CD4-positive, alpha-beta T cell treated with Interferon gamma for 1 hour (primary cell): ENCODE data around the gene SDK1.
"Not testable (repeated sequence)": the region's sequence is repeated elsewhere in the genome, so short reads cannot be mapped to it uniquely, and the experiment has no call there.

Experiments
- DNase-seq: peaks from one replicate; pipeline ENCODE4 v3.0.0-alpha.2; 2020

SDK1 gene

GRCh38 chr7:3747467-3747866, 446.4 kb downstream of the SDK1 start:
- DNase-seq, result no peak

GRCh38 chr7:3748389-3748788, 447.3 kb downstream of the SDK1 start:
- DNase-seq, result no peak

- no peak for DNase-seq
Measured at GRCh38 chr7:3753868-3754267, 452.8 kb downstream of the SDK1 start.

DNA sequence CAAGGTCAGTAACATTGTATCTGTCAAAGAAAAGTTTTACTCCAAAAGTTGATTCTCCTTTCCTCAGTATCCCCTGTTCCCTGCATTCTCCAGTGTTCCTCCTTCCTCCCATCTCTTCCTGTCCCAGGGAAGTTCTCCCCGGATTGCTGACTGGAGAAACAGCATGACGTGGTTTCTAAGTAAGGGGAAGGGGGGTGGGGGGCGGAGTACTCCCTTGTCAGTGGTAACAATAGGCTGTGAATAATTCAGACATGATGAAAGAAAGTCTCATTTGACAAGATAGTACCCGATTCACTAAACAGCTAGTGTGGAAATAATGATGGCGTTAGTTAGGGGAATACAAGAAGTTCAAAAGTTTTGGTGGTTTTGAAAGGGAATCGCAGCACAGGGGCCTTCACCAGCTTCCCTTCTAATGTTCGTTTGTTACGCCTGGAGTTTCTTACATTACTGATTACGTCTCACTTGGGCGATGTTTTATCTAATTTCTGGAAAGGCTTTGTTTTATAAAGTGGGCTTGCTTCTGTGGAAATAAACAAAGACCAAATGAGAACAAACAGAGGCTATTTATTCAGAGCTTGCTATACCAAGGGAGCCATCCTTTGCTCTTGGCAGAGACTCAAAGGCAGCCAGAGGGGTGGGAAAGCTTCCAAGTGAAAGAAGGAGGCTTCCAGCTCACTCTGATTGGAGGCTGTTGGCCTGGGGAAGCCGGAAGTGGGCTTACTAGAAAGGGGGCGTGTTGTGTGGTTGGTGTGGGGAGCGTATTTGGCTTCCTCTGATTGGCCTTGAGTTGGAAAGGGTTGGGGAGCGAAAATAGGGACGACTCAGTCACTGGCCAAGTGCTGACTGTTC, 453.7 kb downstream of the SDK1 start:
- no peak for DNase-seq

GRCh38 chr7:3755778-3756453, 454.9 kb downstream of the SDK1 start:
- DNase-seq, result not testable (repeated sequence)

DNA sequence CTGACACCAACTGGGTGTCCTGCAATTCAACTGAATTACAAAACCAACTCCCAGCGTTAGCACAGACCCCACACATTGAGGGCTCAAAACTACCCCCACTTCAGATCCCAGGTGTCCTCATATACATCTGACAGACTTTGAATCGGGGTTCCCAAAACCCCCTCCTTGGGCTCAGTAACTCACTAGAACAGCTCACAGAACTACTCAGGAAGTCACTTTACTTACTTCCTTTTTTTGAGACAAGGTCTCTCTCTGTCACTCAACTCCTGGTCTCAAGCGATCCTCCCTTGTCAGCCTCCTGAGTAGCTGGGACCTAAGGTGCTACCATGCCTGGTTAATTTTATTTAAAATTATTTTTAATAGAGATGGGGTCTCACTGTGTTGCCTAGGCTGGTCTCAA, 456.0 kb downstream of the SDK1 start:
- no peak for DNase-seq

GRCh38 chr7:3760651-3761050, 459.6 kb downstream of the SDK1 start:
- no peak for DNase-seq

GRCh38 chr7:3762146-3762831, 461.2 kb downstream of the SDK1 start:
- DNase-seq, result no peak

GRCh38 chr7:3767917-3768777, 467.1 kb downstream of the SDK1 start:
- no peak for DNase-seq

- DNase-seq, result no peak
Measured at GRCh38 chr7:3771906-3772305, 470.9 kb downstream of the SDK1 start.

DNA sequence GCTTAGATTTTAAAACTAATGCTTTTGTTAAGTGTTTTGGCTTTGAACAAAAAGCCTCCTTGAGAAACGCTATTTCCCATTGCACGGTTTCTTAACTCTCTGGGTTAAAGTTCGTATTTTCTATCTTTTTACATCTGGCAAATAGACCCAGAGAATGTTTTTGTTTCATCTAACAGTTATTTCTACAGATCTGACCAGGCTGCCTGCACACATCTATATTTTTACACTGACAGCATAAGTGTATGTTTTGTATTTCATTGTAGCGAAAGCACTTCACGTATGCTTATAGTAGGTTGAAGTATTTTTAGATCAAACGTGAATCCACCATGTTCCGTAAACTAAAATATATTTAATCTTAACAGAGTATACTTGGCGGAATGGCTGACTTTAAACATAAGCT, 477.3 kb downstream of the SDK1 start:
- DNase-seq, result no peak

DNA sequence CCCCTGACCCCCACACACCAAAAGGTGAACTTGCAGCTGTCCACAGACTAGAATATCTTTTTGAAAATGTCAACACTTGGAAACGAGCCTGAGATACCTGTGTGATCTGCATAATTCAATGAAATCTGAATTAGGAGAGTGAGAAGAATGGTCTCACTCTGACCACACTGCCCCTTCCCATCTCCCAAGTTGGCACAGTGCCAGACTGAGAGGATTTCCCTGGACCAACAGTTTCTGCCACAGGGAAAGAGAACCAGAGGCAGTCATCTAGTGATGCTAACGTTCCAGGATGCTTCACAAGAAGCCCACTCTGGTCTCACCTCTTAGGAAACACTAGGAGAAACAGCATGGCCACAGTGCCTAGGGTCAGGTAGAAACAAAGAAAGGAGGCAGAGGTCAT, 479.0 kb downstream of the SDK1 start:
- DNase-seq, result no peak

GRCh38 chr7:3780525-3780924, 479.5 kb downstream of the SDK1 start:
- no peak for DNase-seq

DNA sequence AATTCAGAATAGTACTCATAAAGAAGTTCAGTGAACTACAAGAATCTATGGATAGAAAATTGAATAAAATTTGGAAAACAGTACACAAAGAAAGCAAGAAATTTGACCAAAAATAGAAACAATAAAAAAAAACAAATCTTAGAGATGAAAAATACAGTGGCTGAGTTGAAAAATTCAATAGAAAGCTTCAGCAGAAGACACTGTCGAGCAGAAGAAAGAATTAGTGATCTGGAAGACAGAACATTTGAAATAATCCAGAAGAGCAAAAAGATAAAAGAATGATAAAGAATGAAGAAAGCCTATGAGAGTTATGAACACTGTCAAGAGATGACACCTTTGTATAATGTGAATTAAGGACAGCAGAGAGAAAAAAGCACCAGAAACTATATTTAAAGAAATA, 480.6 kb downstream of the SDK1 start:
- no peak for DNase-seq

DNA sequence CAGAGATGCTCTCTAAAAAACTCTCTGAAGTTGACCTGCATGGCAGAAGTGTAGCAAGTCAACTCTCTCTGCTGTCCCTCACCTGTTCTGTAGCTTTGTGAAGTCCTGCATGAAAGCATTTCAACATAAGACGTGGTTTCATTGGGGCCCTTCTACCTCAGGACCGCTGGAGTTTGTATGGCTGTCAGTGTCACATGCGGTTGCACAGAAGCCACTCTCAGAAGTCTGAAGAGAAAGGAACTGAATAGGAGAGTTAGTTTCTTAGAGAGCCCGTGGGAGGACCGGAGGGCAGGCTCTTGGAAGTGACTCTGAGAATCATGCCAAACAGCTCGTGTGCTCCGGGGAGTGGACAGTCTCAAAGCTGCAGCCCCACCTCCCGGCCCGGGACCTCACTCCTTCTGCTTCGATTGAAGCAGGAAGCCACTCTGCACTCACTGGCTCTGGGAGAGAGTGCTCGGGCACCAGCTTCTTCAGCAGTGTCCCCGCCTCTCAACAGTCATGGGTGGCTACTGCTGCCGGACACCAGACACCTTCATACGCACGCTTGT, 486.7 kb downstream of the SDK1 start:
- DNase-seq, result no peak

DNA sequence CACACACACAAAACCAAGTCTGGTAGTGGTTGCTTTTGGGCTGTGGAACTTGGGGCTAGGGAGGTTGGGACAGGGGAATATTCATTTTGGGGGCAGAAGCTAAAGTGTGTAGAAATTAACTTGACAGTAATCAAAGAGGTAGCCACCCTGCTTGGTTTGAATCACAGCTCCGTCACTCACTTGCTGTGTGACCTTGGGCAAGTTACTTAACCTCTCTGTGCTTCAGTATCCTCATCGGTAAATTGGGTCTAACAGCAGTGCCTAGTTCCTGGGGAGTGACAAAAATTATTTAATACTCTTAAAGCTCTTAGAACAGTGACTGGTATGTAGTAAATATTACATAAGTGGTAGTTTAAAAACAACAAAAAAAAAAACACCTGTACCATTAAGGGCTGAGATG, 489.8 kb downstream of the SDK1 start:
- no peak for DNase-seq

DNA sequence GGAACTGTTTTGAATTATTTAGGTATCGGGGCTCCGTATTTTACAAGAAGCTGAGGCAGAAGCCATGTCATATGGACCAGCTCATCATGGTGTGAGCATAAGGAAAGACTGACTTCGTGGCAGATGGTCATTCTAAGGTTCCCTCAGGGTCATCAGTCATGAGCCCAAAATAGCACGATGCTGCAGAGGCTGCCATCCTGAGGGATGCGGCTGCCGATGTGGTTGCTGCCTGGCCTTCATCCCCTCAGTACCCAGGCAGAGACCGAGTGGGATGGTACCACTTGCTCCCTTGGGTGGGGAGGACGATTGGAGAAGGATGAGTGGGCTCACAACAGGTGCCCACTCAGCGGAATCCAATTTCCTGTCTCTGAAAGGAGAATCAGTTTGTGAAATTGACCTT, 490.3 kb downstream of the SDK1 start:
- DNase-seq, result no peak

DNA sequence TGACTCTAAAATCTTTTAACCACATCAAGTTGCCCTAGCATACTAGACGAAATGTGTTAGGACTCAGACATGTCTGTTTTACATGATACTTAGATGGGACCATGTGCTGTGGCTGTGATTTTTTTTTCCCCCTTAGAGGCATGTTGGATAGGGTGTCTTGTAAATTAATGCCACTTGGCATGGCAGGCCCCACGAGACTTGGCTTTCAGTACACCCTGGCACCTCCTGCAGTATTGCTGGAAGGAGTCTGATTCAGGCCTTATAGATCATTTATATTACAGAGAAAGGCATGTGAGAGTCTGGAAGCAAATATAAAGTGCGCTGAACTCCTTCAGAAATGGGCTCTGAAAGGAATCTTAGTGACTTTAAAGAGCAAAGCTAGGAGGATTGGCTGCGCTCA, 494.1 kb downstream of the SDK1 start:
- DNase-seq, result no peak

- DNase-seq, result no peak
Measured at GRCh38 chr7:3795781-3796180, 494.7 kb downstream of the SDK1 start.

GRCh38 chr7:3805151-3805550, 504.1 kb downstream of the SDK1 start:
- DNase-seq, result no peak

GRCh38 chr7:3806516-3806915, 505.5 kb downstream of the SDK1 start:
- DNase-seq, result no peak

DNA sequence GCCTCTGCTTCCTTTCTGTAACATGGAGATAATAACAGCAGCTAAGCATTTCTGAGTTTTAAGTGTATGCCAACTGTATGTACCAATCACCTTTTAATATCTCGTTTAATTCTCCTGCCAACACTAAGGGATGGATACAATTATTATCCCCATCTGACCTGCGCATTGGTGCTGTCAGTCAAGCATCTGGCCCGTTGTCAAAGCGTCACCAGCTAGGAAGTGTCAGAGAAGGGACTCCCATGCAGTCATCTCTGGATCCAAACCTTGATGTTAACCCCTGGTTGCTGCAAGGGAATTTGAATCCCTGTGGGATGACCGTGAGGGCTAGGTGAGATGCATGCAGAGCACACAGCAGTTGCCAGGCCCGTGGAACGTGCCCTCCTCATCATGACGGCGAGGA, 506.8 kb downstream of the SDK1 start:
- no peak for DNase-seq

- DNase-seq, result no peak
Measured at GRCh38 chr7:3821488-3821887, 520.4 kb downstream of the SDK1 start.
